Suprapubic skin (tissue), 3 donors: ENCODE data around the gene CRYGS.

ENCODE experiments used
- CTCF ChIP-seq, 2 donors: fragments of 200-600 bp in 1 of 2; fragments of 450-650 bp in 1 of 2; sonication (generic) in 1 of 2; IDR thresholded peaks; one replicate each; pipeline ENCODE4 v1.5.1; 2016 to 2019; ENCODE audit warnings: antibody characterized with exemption in 2 of 2, mild to moderate bottlenecking in 1 of 2, moderate library complexity in 1 of 2
- POLR2A ChIP-seq, 2 donors: fragments of 450-650 bp; IDR thresholded peaks; one replicate each; pipeline ENCODE4 v1.6.1; 2017; ENCODE audit warnings: antibody characterized with exemption in 2 of 2, mild to moderate bottlenecking in 2 of 2, moderate library complexity in 2 of 2

- TF ChIP-seq CTCF (IDR thresholded peaks at IDR 0.05), result no peak
- no peak for TF ChIP-seq POLR2A (IDR thresholded peaks at IDR 0.05)
These were observed 5.4 kb downstream of the CRYGS start for GRCh38 chr3:186538779-186539178.
